ENCODE results near the gene CCR5AS.

Gene CCR5AS

GRCh38 chr3:46375218-46375617 lies 31.6 kb downstream of the CCR5AS start:
- H3K27me3 Mint-ChIP-seq (ENCODE audit: low read depth): peaks cover 17% of the 10 kb centered on the region
- Histone ChIP-seq H3K56ac (ENCODE audit: insufficient read length, low read depth, low read length) (no peak overlapping the region), H3K79me1 (ENCODE audit: insufficient read depth, low read depth, low read length, poor library complexity, severe bottlenecking) (no peaks in the 10 kb centered on the region)

More at GRCh38 chr3:46375218-46375617, 31.6 kb downstream of the CCR5AS start:
- no peak overlapping the region for H2BK15ac ChIP-seq (ENCODE audit: low read depth, low read length)
- H3K14ac ChIP-seq (ENCODE audit: insufficient read depth, low read length): no peak overlapping the region
- H3K9ac ChIP-seq (ENCODE audit: extremely low read depth, insufficient read length, low read length): no peak overlapping the region
- no peak for TF ChIP-seq CTCF (conservative IDR thresholded peaks at IDR 0.05)
- peaks cover 7% of the 10 kb centered on the region for H3K4me1 ChIP-seq (ENCODE audit: insufficient read depth, low read length)
- H4K8ac ChIP-seq (replicated peaks; ENCODE audit: insufficient read length, low read depth, low read length): no peak overlapping the region
- H3K27ac Mint-ChIP-seq: no peak overlapping the region
- no peaks in the 10 kb centered on the region for H3K27me3 ChIP-seq (ENCODE audit: insufficient read depth, low read length)
- H3K4me1 Mint-ChIP-seq: peaks cover 14 to 16% of the 10 kb centered on the region in 2 experiments
- no peak overlapping the region for H2BK12ac ChIP-seq (ENCODE audit: insufficient read length, low read depth, low read length)
- H3K4ac ChIP-seq (ENCODE audit: low read depth, low read length): no peak overlapping the region
- no peak overlapping the region for H3K23ac ChIP-seq (ENCODE audit: insufficient read length, low read depth, low read length)
- H2AFZ ChIP-seq (ENCODE audit: low read length): no peak overlapping the region
- H3K79me2 ChIP-seq (ENCODE audit: insufficient read depth, low read length): no peaks in the 10 kb centered on the region
- H3T11ph ChIP-seq (ENCODE audit: low read length): no peak overlapping the region
- no peak overlapping the region for H2BK20ac ChIP-seq (ENCODE audit: low read depth, low read length, poor library complexity, severe bottlenecking)
- no peaks in the 10 kb centered on the region for H3K36me3 Mint-ChIP-seq (ENCODE audit: insufficient read depth in 1 of 3, low read depth in 3 of 3)
- H2AK5ac ChIP-seq (ENCODE audit: insufficient read length, low read length): no peak overlapping the region
- no peaks in the 10 kb centered on the region for H3K9me3 Mint-ChIP-seq
- H3K23me2 ChIP-seq (ENCODE audit: insufficient read length, low read depth, low read length, poor library complexity, severe bottlenecking): peaks cover 2% of the 10 kb centered on the region
- no peak overlapping the region for H4K91ac ChIP-seq (ENCODE audit: insufficient read length, low read depth, low read length)
- DNase-seq: no peak
- no peak overlapping the region for H2BK5ac ChIP-seq (ENCODE audit: insufficient read length, low read length)
- no peak overlapping the region for H4K5ac ChIP-seq (ENCODE audit: insufficient read length, low read depth, low read length)
- no peaks in the 10 kb centered on the region for H4K20me1 ChIP-seq (ENCODE audit: control insufficient read depth, insufficient read depth, insufficient read length)
- no peak overlapping the region for H2BK120ac ChIP-seq (ENCODE audit: low read depth, low read length, poor library complexity, severe bottlenecking)
- no peak overlapping the region for H3K18ac ChIP-seq (ENCODE audit: insufficient read length, low read depth, low read length)
- H3K27ac ChIP-seq (ENCODE audit: insufficient read length, low read depth, low read length): no peak overlapping the region
- no CpG with 5 or more reads among the region's 2 CpGs for WGBS (ENCODE audit: extremely low coverage, insufficient read length, low lambda C conversion rate)
- no peaks in the 10 kb centered on the region for H3K9me3 ChIP-seq (ENCODE audit: control insufficient read depth, low read depth, low read length)
- H3K4me3 Mint-ChIP-seq: no peak overlapping the region
- H3K4me2 ChIP-seq (ENCODE audit: insufficient read depth, insufficient read length, low read length): no peak overlapping the region
